GM12878 (cell line): ENCODE data around the gene C17orf113. TPM values are rescaled to one million over a fixed set of nuclear protein-coding genes. Genes with fewer than 3 reads are reported as not detected.

ENCODE experiments used
- ATAC-seq: fragments of 200-7000 bp; cut with Tn5 transposase; 3 replicates; pipeline ENCODE4 v1.9.1; 2020; ENCODE audit warnings: mild to moderate bottlenecking, moderate library complexity
- BruUV-seq: library from RNA; stranded (reverse); fragments of 400-500 nt; replicated peaks from 2 replicates; lab custom pipeline; 2021; lab: Mats Ljungman, UMichigan
- CTCF ChIA-PET: fragments of 300-600 bp; sonication (Branson Sonifier 250); formaldehyde crosslinking; extraction: SDS; loops from one replicate; lab custom pipeline; 2021; ENCODE audit warnings: inconsistent platforms; lab: Yijun Ruan, JAX
- POLR2A ChIA-PET: fragments of 350-600 bp; formaldehyde crosslinking; extraction: SDS; loops from one replicate; lab custom pipeline; 2021; ENCODE audit warnings: inconsistent platforms; lab: Charles Lee
- RAD21 ChIA-PET: fragments of 300-600 bp; sonication (Branson Sonifier 250); formaldehyde crosslinking; loops from one replicate; lab custom pipeline; 2023; ENCODE audit warnings: antibody characterized with exemption; ENCODE audit not compliant: unreplicated experiment; lab: Charles Lee
- SMC1A ChIA-PET: fragments of 300-600 bp; sonication (Branson Sonifier 250); formaldehyde crosslinking; loops from one replicate; lab custom pipeline; 2023; ENCODE audit not compliant: unreplicated experiment, uncharacterized antibody; lab: Charles Lee
- DNase-seq: peaks from one replicate; pipeline ENCODE4 v3.0.0-alpha.2; 2011; ENCODE audit warnings: low read depth, low spot score
- FAIRE-seq: peaks from 3 replicates; lab custom pipeline; 2011; peaks lifted over from hg19 to GRCh38; lab: Jason Lieb, UNC
- H2AFZ ChIP-seq: 2 replicates; pipeline ENCODE4 v1.6.0; 2011; ENCODE audit warnings: low read depth, low read length, control low read depth; ENCODE audit not compliant: control insufficient read depth
- H3K27ac ChIP-seq: 2 replicates; pipeline ENCODE4 v1.5.1; 2011; ENCODE audit warnings: control low read depth; ENCODE audit not compliant: control insufficient read depth, insufficient read depth
- H3K27me3 ChIP-seq, 2 experiments: replicated peaks in 1 of 2; 2 replicates each; pipeline versions ENCODE4 v1.6.0 to v1.6.1; 2011; ENCODE audit warnings: low read length in 1 of 2; ENCODE audit not compliant: control insufficient read depth in 2 of 2, insufficient read depth in 2 of 2
- H3K36me3 ChIP-seq, 2 experiments: 2 replicates each; pipeline ENCODE4 v1.5.1; 2011; ENCODE audit warnings: low read length in 1 of 2; ENCODE audit not compliant: control insufficient read depth in 2 of 2, insufficient read depth in 2 of 2
- H3K4me1 ChIP-seq: 2 replicates; pipeline ENCODE4 v1.6.1; 2011; ENCODE audit warnings: mild to moderate bottlenecking, low read length, moderate library complexity, mixed read lengths; ENCODE audit not compliant: control insufficient read depth, insufficient read depth
- H3K4me2 ChIP-seq: 2 replicates; pipeline ENCODE4 v1.6.0; 2011; ENCODE audit warnings: control low read depth; ENCODE audit not compliant: control insufficient read depth, insufficient read depth
- H3K4me3 ChIP-seq: fragments of 200-600 bp; sonication (generic); 2 replicates; pipeline ENCODE4 v1.5.1; 2016
- H3K79me2 ChIP-seq: 2 replicates; pipeline ENCODE4 v1.6.0; 2011; ENCODE audit warnings: low read length; ENCODE audit not compliant: control insufficient read depth, insufficient read depth
- H3K9ac ChIP-seq: 2 replicates; pipeline ENCODE4 v1.8.0; 2011; ENCODE audit warnings: low read length, control low read depth, mixed read lengths; ENCODE audit not compliant: control insufficient read depth, insufficient read depth
- H3K9me3 ChIP-seq: replicated peaks from 3 replicates; pipeline ENCODE4 v1.5.1; 2011; ENCODE audit warnings: mild to moderate bottlenecking, low read length; ENCODE audit not compliant: control insufficient read depth, insufficient read depth
- H4K20me1 ChIP-seq: 2 replicates; pipeline ENCODE4 v1.6.0; 2011; ENCODE audit not compliant: control insufficient read depth, insufficient read depth
- CHD2 ChIP-seq: IDR thresholded peaks from 2 replicates; pipeline ENCODE4 v1.6.1; 2011; ENCODE audit warnings: low read depth, low read length, improper control_type of control experiment, borderline replicate concordance
- HDGF ChIP-seq: fragments of 450-650 bp; IDR thresholded peaks from 2 replicates; pipeline ENCODE4 v1.6.1; 2016; ENCODE audit warnings: antibody characterized with exemption
- IKZF2 ChIP-seq, 2 experiments: fragments of 450-650 bp; IDR thresholded peaks; 2 replicates each; pipeline ENCODE4 v1.6.1; 2017; ENCODE audit warnings: mild to moderate bottlenecking in 2 of 2, moderate library complexity in 2 of 2
- POLR2AphosphoS5 ChIP-seq: IDR thresholded peaks from 2 replicates; pipeline ENCODE4 v1.6.1; 2011; ENCODE audit warnings: mild to moderate bottlenecking, low read length, inconsistent platforms
- RAD21 ChIP-seq: IDR thresholded peaks from 2 replicates; pipeline ENCODE4 v1.6.1; 2011; ENCODE audit warnings: mild to moderate bottlenecking, low read depth, low read length, moderate library complexity; ENCODE audit not compliant: insufficient read depth
- RELA ChIP-seq: fragments of 450-650 bp; IDR thresholded peaks from 2 replicates; pipeline ENCODE4 v1.8.0; 2014; ENCODE audit warnings: borderline replicate concordance; ENCODE audit not compliant: partially characterized antibody
- SIN3A ChIP-seq: IDR thresholded peaks from 2 replicates; pipeline ENCODE4 v1.6.1; 2012; ENCODE audit warnings: low read depth, low read length, improper control_type of control experiment
- WGBS: methylation state at CpG from one replicate; pipeline ENCODE4 v1.1.6; 2016; ENCODE audit warnings: low lambda C conversion rate; ENCODE audit not compliant: insufficient replicate concordance, insufficient coverage; ENCODE audit errors: missing lambda C conversion rate; 5-methylcytosine and 5-hydroxymethylcytosine counted together
- in situ Hi-C: fragments of 300-500 bp; cut with MboI; formaldehyde crosslinking; loops from 9 replicates; pipeline ENCODE4 v1.14.3; 2018; ENCODE audit warnings: mixed read lengths
- intact Hi-C: fragments of 100-400 bp; cut with micrococcal nuclease; formaldehyde crosslinking; loops from one replicate; pipeline ENCODE4 v1.14.2; 2022; ENCODE audit not compliant: unreplicated experiment
- polyA plus RNA-seq, 11 experiments: library from polyadenylated mRNA; depleted of rRNA in 4 of 11; unstranded in 6 of 11; stranded (reverse) in 5 of 11; fragments of >200 nt; fragmentation: Nextera tagmentation in 4 of 11; fragmentation: Illumina TruSeq in 1 of 11; extraction: Ambion mirVana in 4 of 11; extraction: Trizol in 1 of 11; gene quantifications; 1 replicate in 1 of 11; 2 replicates in 10 of 11; pipeline versions ENCODE4 v1.2.1 to v1.2.3, GENCODE V29; 2011 to 2016; ENCODE audit warnings: inconsistent platforms in 2 of 11, missing spikeins in 2 of 11, low read depth in 1 of 11
- total RNA-seq, 4 experiments: library from RNA; depleted of rRNA in 3 of 4; stranded (reverse); fragments of >200 nt in 3 of 4; fragmentation: Illumina TruSeq in 1 of 4; extraction: Trizol in 1 of 4; gene quantifications; 2 replicates each; pipeline versions ENCODE4 v1.2.1 to v1.2.3, GENCODE V29; 2013 to 2021
- TF ChIP-seq, protein P1 (sequence below): fragments of 450-650 bp; IDR thresholded peaks from 2 replicates; pipeline ENCODE4 v1.6.1; 2018; ENCODE audit warnings: mild to moderate bottlenecking, low read depth, moderate library complexity; ENCODE audit not compliant: partially characterized antibody
- TF ChIP-seq, protein P2 (sequence below): fragments of 450-650 bp; IDR thresholded peaks from 2 replicates; pipeline ENCODE4 v1.6.1; 2016; ENCODE audit warnings: mild to moderate bottlenecking, moderate library complexity, borderline replicate concordance
- TF ChIP-seq, protein P3 (sequence below): IDR thresholded peaks from 2 replicates; pipeline ENCODE4 v1.6.1; 2012; ENCODE audit warnings: improper control_type of control experiment, low read depth, low read length; ENCODE audit not compliant: insufficient replicate concordance

C17orf113 gene
- total and polyA plus RNA-seq, 10 of the 15 experiments (the other 5 are each of a cell fraction or from before 2014, with no cell fraction given), result 0.03 to 0.17 (median 0.08) TPM; not detected in 3

DNA sequence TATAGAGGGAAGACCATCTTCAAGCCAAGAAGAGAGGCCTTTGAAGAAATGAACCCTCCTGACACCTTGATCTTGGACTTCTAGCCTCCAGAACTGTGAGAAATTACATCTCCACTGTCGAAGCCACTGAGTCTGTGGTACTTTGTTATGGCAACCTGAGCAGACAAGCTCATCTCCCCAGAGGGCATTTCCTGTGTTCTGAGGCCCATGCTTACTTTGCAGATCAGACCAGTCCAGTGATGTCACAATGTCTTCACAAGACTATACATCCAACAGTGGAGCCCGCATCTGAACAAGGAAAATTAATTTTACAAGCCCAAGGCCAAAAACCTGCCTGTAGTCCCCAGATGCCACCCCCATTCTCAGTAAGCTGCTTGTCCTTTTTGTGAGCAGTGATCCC, 14.8 kb upstream of the C17orf113 start:
- no peak for DNase-seq
- POLR2A ChIA-PET, result interaction anchor here (0.6 to 1.3 kb wide), 3 partner anchors 37 to 54 kb away, joined by 4 to 5 read pairs (median 4); partner anchors contain the start of gene DHX58
- CTCF ChIA-PET, result interaction anchor here (0.7 to 6.5 kb wide), 23 partner anchors 9 to 116 kb away, joined by 3 to 100 read pairs (median 6); partner anchors contain the start of genes CNP, DHX58, DNAJC7 and KAT2A
- Histone ChIP-seq H3K27ac (no peak overlapping the region), H3K4me2 (no peak overlapping the region), H3K9me3 (no peaks in the 10 kb centered on the region), H3K4me3 (no peak overlapping the region), H3K27me3 (no peaks in the 10 kb centered on the region), H3K9ac (no peak overlapping the region), H3K36me3 (no peaks in the 10 kb centered on the region), H3K4me1 (peaks cover 11% of the 10 kb centered on the region), H3K79me2 (no peaks in the 10 kb centered on the region), H2AFZ (no peak overlapping the region), H4K20me1 (no peaks in the 10 kb centered on the region)
- 49% methylated on average over 2 of the region's 2 CpGs for WGBS
- no peak for FAIRE-seq
- intact Hi-C loops, result loop anchor here (5.0 kb wide), 1 partner anchor 37 kb away; no protein-coding TSS in a partner anchor
- RAD21 ChIA-PET, result interaction anchor here (0.8 to 1.7 kb wide), 7 partner anchors 40 to 116 kb away, joined by 3 to 7 read pairs (median 4); partner anchors contain the start of genes DHX58, DNAJC7 and KCNH4
- in situ Hi-C loops, result no loop called here
- ATAC-seq, result no peak
- SMC1A ChIA-PET, result interaction anchor here (0.6 to 3.2 kb wide), 13 partner anchors 16 to 214 kb away, joined by 3 to 17 read pairs (median 3); partner anchors contain the start of genes CNP and DHX58
- BruUV-seq, result no TSS peak
- TF ChIP-seq RAD21 (no peak), IKZF2 (IDR thresholded peaks at IDR 0.05) (no peak), POLR2AphosphoS5 (no peak), CHD2 (no peak), HDGF (no peak), SIN3A (no peak), RELA (no peak)
- TF ChIP-seq, protein P1, sequence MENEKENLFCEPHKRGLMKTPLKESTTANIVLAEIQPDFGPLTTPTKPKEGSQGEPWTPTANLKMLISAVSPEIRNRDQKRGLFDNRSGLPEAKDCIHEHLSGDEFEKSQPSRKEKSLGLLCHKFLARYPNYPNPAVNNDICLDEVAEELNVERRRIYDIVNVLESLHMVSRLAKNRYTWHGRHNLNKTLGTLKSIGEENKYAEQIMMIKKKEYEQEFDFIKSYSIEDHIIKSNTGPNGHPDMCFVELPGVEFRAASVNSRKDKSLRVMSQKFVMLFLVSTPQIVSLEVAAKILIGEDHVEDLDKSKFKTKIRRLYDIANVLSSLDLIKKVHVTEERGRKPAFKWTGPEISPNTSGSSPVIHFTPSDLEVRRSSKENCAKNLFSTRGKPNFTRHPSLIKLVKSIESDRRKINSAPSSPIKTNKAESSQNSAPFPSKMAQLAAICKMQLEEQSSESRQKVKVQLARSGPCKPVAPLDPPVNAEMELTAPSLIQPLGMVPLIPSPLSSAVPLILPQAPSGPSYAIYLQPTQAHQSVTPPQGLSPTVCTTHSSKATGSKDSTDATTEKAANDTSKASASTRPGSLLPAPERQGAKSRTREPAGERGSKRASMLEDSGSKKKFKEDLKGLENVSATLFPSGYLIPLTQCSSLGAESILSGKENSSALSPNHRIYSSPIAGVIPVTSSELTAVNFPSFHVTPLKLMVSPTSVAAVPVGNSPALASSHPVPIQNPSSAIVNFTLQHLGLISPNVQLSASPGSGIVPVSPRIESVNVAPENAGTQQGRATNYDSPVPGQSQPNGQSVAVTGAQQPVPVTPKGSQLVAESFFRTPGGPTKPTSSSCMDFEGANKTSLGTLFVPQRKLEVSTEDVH, result no peak
- TF ChIP-seq, protein P2, sequence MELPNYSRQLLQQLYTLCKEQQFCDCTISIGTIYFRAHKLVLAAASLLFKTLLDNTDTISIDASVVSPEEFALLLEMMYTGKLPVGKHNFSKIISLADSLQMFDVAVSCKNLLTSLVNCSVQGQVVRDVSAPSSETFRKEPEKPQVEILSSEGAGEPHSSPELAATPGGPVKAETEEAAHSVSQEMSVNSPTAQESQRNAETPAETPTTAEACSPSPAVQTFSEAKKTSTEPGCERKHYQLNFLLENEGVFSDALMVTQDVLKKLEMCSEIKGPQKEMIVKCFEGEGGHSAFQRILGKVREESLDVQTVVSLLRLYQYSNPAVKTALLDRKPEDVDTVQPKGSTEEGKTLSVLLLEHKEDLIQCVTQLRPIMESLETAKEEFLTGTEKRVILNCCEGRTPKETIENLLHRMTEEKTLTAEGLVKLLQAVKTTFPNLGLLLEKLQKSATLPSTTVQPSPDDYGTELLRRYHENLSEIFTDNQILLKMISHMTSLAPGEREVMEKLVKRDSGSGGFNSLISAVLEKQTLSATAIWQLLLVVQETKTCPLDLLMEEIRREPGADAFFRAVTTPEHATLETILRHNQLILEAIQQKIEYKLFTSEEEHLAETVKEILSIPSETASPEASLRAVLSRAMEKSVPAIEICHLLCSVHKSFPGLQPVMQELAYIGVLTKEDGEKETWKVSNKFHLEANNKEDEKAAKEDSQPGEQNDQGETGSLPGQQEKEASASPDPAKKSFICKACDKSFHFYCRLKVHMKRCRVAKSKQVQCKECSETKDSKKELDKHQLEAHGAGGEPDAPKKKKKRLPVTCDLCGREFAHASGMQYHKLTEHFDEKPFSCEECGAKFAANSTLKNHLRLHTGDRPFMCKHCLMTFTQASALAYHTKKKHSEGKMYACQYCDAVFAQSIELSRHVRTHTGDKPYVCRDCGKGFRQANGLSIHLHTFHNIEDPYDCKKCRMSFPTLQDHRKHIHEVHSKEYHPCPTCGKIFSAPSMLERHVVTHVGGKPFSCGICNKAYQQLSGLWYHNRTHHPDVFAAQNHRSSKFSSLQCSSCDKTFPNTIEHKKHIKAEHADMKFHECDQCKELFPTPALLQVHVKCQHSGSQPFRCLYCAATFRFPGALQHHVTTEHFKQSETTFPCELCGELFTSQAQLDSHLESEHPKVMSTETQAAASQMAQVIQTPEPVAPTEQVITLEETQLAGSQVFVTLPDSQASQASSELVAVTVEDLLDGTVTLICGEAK, result no peak
- TF ChIP-seq, protein P3, sequence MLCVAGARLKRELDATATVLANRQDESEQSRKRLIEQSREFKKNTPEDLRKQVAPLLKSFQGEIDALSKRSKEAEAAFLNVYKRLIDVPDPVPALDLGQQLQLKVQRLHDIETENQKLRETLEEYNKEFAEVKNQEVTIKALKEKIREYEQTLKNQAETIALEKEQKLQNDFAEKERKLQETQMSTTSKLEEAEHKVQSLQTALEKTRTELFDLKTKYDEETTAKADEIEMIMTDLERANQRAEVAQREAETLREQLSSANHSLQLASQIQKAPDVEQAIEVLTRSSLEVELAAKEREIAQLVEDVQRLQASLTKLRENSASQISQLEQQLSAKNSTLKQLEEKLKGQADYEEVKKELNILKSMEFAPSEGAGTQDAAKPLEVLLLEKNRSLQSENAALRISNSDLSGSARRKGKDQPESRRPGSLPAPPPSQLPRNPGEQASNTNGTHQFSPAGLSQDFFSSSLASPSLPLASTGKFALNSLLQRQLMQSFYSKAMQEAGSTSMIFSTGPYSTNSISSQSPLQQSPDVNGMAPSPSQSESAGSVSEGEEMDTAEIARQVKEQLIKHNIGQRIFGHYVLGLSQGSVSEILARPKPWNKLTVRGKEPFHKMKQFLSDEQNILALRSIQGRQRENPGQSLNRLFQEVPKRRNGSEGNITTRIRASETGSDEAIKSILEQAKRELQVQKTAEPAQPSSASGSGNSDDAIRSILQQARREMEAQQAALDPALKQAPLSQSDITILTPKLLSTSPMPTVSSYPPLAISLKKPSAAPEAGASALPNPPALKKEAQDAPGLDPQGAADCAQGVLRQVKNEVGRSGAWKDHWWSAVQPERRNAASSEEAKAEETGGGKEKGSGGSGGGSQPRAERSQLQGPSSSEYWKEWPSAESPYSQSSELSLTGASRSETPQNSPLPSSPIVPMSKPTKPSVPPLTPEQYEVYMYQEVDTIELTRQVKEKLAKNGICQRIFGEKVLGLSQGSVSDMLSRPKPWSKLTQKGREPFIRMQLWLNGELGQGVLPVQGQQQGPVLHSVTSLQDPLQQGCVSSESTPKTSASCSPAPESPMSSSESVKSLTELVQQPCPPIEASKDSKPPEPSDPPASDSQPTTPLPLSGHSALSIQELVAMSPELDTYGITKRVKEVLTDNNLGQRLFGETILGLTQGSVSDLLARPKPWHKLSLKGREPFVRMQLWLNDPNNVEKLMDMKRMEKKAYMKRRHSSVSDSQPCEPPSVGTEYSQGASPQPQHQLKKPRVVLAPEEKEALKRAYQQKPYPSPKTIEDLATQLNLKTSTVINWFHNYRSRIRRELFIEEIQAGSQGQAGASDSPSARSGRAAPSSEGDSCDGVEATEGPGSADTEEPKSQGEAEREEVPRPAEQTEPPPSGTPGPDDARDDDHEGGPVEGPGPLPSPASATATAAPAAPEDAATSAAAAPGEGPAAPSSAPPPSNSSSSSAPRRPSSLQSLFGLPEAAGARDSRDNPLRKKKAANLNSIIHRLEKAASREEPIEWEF, result no peak
